C4-2B (cell line): ENCODE data around the gene ANKRD18B.
"Not testable (repeated sequence)": the region's sequence is repeated elsewhere in the genome, so short reads cannot be mapped to it uniquely, and the experiment has no call there.

ENCODE experiments used
- CTCF ChIP-seq: fragments of 450-650 bp; conservative IDR thresholded peaks from 2 replicates; pipeline ENCODE4 v1.5.1; 2017; ENCODE audit warnings: mild to moderate bottlenecking
- ZFX ChIP-seq: fragments of 450-650 bp; IDR thresholded peaks from 2 replicates; pipeline ENCODE4 v1.6.1; 2017

- TF ChIP-seq CTCF, ZFX: not testable (repeated sequence)
These were observed 21.7 kb downstream of the ANKRD18B start for GRCh38 chr9:33545715-33546114.
